ENCODE data around the gene SPACA9. TPM values are rescaled to one million over a fixed set of nuclear protein-coding genes. Genes with fewer than 3 reads are reported as not detected.

The SPACA9 gene
- total RNA-seq, 1 experiment from 2014 or later: 1.3 TPM

- Histone ChIP-seq H3K9ac (ENCODE audit: extremely low read depth, insufficient read length, low read length) (no peak overlapping the region), H3K23me2 (ENCODE audit: insufficient read length, low read depth, low read length, poor library complexity, severe bottlenecking) (no peaks in the 10 kb centered on the region), H2BK120ac (ENCODE audit: low read depth, low read length, poor library complexity, severe bottlenecking) (no peak overlapping the region), H2AK5ac (ENCODE audit: insufficient read length, low read length) (no peak overlapping the region), H2BK5ac (ENCODE audit: insufficient read length, low read length) (no peak overlapping the region), H3K4ac (ENCODE audit: low read depth, low read length) (no peak overlapping the region), H3K79me2 (ENCODE audit: insufficient read depth, low read length) (no peaks in the 10 kb centered on the region), H3K18ac (ENCODE audit: insufficient read length, low read depth, low read length) (no peak overlapping the region), H3K79me1 (ENCODE audit: insufficient read depth, low read depth, low read length, poor library complexity, severe bottlenecking) (no peaks in the 10 kb centered on the region), H3K14ac (ENCODE audit: insufficient read depth, low read length) (no peak overlapping the region), H3K23ac (ENCODE audit: insufficient read length, low read depth, low read length) (no peak overlapping the region), H3K4me2 (ENCODE audit: insufficient read depth, insufficient read length, low read length) (no peak overlapping the region), H2BK15ac (ENCODE audit: low read depth, low read length) (no peak overlapping the region), H4K5ac (ENCODE audit: insufficient read length, low read depth, low read length) (no peak overlapping the region), H4K91ac (ENCODE audit: insufficient read length, low read depth, low read length) (no peak overlapping the region), H4K20me1 (ENCODE audit: control insufficient read depth, insufficient read depth, insufficient read length) (no peaks in the 10 kb centered on the region), H4K8ac (replicated peaks; ENCODE audit: insufficient read length, low read depth, low read length) (no peak overlapping the region), H2BK20ac (ENCODE audit: low read depth, low read length, poor library complexity, severe bottlenecking) (no peak overlapping the region), H2BK12ac (ENCODE audit: insufficient read length, low read depth, low read length) (no peak overlapping the region), H3T11ph (ENCODE audit: low read length) (no peak overlapping the region), H2AFZ (ENCODE audit: low read length) (no peak overlapping the region), H3K27me3 (ENCODE audit: insufficient read depth, low read length) (no peaks in the 10 kb centered on the region), H3K9me3 (ENCODE audit: control insufficient read depth, low read depth, low read length) (no peaks in the 10 kb centered on the region), H3K4me1 (ENCODE audit: insufficient read depth, low read length) (no peaks in the 10 kb centered on the region), H3K56ac (ENCODE audit: insufficient read length, low read depth, low read length) (no peak overlapping the region), H3K27ac (ENCODE audit: insufficient read length, low read depth, low read length) (no peak overlapping the region)
- H3K4me1 Mint-ChIP-seq: no peaks in the 10 kb centered on the region
- no peaks in the 10 kb centered on the region for H3K27me3 Mint-ChIP-seq (ENCODE audit: low read depth)
- no peak for DNase-seq
- H3K9me3 Mint-ChIP-seq: no peaks in the 10 kb centered on the region
- no CpG with 5 or more reads among the region's 9 CpGs for WGBS (ENCODE audit: extremely low coverage, insufficient read length, low lambda C conversion rate)
- no peak overlapping the region for H3K4me3 Mint-ChIP-seq
- H3K36me3 Mint-ChIP-seq (ENCODE audit: insufficient read depth in 1 of 3, low read depth in 3 of 3): peaks cover 6 to 58% (median 44%) of the 10 kb centered on the region in 3 experiments; a peak in 5 of 7 replicates
- H3K27ac Mint-ChIP-seq: no peak overlapping the region
- no peak for TF ChIP-seq CTCF (conservative IDR thresholded peaks at IDR 0.05)
Measured at GRCh38 chr9:132923346-132923902, 44.7 kb downstream of the SPACA9 start.

All from H9 (cell line).